ENCODE measurements around the gene KIAA2012. TPM values are rescaled to one million over a fixed set of nuclear protein-coding genes. Genes with fewer than 3 reads are reported as not detected.

The KIAA2012 gene
- total RNA-seq, 1 experiment from 2014 or later: not detected

DNA sequence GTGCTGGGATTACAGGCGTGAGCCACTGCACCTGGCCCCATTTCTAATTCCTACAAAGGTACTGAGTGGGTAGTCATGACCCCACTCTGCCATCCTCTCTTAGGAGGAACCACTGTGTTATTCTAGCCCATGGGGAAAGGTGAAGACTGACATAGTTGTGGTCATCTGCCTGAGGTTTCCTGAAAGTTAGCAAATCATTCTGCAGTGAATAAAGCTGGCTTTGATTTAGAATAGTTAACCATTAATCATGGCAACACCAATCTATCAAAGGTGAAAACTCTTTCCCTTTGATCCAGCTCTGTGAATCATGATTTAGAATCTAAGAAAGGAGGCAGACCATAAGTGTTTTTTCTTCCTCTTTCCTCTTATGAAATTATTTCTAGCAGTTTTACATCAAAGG lies 114.5 kb downstream of the KIAA2012 start:
- BruUV-seq (replicated peaks): no TSS peak
- intact Hi-C loops (cut with micrococcal nuclease; ENCODE audit: unreplicated experiment): no loop called here
- no peak overlapping the region for H3K4me3 ChIP-seq (ENCODE audit: low read depth, low read length, poor library complexity, severe bottlenecking)
- DNase-seq (ENCODE audit: low spot score): no peak
- H3K36me3 ChIP-seq (ENCODE audit: insufficient read depth, low read length, poor library complexity, severe bottlenecking): no peaks in the 10 kb centered on the region
- H3K27me3 ChIP-seq (replicated peaks; ENCODE audit: insufficient read depth, low read depth, low read length, poor library complexity): no peaks in the 10 kb centered on the region
- peaks cover 11% of the 10 kb centered on the region for H3K4me1 ChIP-seq (ENCODE audit: insufficient read depth, low read length, poor library complexity, severe bottlenecking)
- ChIA-PET CTCF (no interaction called here), POLR2A (ENCODE audit: low non-redundant PET) (no interaction called here)
- no peaks in the 10 kb centered on the region for H3K9me3 ChIP-seq (ENCODE audit: low read depth, low read length, poor library complexity, severe bottlenecking)
- TF ChIP-seq EZH2 (IDR thresholded peaks at IDR 0.05; ENCODE audit: borderline replicate concordance, low read depth, low read length, poor library complexity, severe bottlenecking): no peak
- H3K27ac ChIP-seq (ENCODE audit: low read depth, low read length, poor library complexity, severe bottlenecking): no peak overlapping the region

DNA sequence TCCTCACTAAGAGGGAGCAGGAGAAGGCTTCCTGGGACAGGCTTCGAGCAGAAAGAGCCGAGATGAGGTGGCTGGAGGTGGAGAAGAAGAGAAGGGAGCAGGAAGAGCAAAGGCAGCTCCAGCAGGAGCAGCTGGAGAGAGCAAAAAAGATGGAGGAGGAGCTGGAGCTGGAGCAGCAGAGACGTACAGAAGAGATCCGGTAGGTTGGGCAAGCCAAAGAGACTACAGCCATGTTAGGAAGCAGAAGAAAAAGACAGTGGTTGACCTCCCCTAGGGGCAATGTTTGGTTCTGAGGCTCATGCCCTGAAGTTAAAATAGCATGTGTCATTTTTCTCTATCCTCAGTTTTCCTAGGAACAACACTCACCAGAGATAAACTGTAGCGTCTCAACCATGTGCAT lies 120.2 kb downstream of the KIAA2012 start:
- ChIA-PET POLR2A (ENCODE audit: low non-redundant PET) (no interaction called here), CTCF (no interaction called here)
- TF ChIP-seq, protein P1, sequence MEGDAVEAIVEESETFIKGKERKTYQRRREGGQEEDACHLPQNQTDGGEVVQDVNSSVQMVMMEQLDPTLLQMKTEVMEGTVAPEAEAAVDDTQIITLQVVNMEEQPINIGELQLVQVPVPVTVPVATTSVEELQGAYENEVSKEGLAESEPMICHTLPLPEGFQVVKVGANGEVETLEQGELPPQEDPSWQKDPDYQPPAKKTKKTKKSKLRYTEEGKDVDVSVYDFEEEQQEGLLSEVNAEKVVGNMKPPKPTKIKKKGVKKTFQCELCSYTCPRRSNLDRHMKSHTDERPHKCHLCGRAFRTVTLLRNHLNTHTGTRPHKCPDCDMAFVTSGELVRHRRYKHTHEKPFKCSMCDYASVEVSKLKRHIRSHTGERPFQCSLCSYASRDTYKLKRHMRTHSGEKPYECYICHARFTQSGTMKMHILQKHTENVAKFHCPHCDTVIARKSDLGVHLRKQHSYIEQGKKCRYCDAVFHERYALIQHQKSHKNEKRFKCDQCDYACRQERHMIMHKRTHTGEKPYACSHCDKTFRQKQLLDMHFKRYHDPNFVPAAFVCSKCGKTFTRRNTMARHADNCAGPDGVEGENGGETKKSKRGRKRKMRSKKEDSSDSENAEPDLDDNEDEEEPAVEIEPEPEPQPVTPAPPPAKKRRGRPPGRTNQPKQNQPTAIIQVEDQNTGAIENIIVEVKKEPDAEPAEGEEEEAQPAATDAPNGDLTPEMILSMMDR (conservative IDR thresholded peaks at IDR 0.05; ENCODE audit: low read depth, low read length): no peak
- TF ChIP-seq EZH2 (IDR thresholded peaks at IDR 0.05; ENCODE audit: borderline replicate concordance, low read depth, low read length, poor library complexity, severe bottlenecking): no peak
- BruUV-seq (replicated peaks): no TSS peak
- Histone ChIP-seq H3K27me3 (replicated peaks; ENCODE audit: insufficient read depth, low read depth, low read length, poor library complexity) (no peaks in the 10 kb centered on the region), H3K4me3 (ENCODE audit: low read depth, low read length, poor library complexity, severe bottlenecking) (no peak overlapping the region), H3K4me1 (ENCODE audit: insufficient read depth, low read length, poor library complexity, severe bottlenecking) (no peaks in the 10 kb centered on the region), H3K36me3 (ENCODE audit: insufficient read depth, low read length, poor library complexity, severe bottlenecking) (no peaks in the 10 kb centered on the region), H3K9me3 (ENCODE audit: low read depth, low read length, poor library complexity, severe bottlenecking) (no peaks in the 10 kb centered on the region), H3K27ac (ENCODE audit: low read depth, low read length, poor library complexity, severe bottlenecking) (no peak overlapping the region)
- no peak for DNase-seq (ENCODE audit: low spot score)
- intact Hi-C loops (cut with micrococcal nuclease; ENCODE audit: unreplicated experiment): no loop called here

DNA sequence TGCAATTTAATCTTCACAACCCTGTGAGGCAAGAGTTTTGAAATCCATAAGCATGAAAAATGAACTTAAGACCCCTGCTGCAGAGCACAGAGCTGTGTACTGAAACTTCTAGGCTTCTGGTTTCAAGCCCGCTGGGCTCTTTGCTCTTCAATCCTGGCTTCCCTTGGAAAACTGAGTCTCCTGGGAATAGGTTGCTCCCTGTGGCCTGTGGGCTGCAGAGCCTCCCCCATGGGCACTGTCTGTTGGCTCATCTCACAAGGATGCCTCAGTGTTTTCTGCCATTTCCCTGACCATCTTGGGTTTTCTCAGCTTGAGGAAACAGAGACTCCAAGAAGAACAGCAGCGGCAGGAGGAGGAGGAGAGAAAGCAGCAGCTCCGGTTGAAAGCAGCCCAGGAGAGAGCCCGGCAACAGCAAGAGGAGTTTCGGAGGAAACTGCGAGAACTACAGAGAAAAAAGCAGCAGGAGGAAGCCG lies 120.9 kb downstream of the KIAA2012 start:
- intact Hi-C loops (cut with micrococcal nuclease; ENCODE audit: unreplicated experiment): no loop called here
- Histone ChIP-seq H3K27ac (ENCODE audit: low read depth, low read length, poor library complexity, severe bottlenecking) (no peak overlapping the region), H3K4me3 (ENCODE audit: low read depth, low read length, poor library complexity, severe bottlenecking) (no peak overlapping the region), H3K9me3 (ENCODE audit: low read depth, low read length, poor library complexity, severe bottlenecking) (no peaks in the 10 kb centered on the region), H3K4me1 (ENCODE audit: insufficient read depth, low read length, poor library complexity, severe bottlenecking) (no peaks in the 10 kb centered on the region), H3K36me3 (ENCODE audit: insufficient read depth, low read length, poor library complexity, severe bottlenecking) (no peaks in the 10 kb centered on the region), H3K27me3 (replicated peaks; ENCODE audit: insufficient read depth, low read depth, low read length, poor library complexity) (no peaks in the 10 kb centered on the region)
- POLR2A ChIA-PET (ENCODE audit: low non-redundant PET): no interaction called here
- CTCF ChIA-PET: no interaction called here
- TF ChIP-seq EZH2 (IDR thresholded peaks at IDR 0.05; ENCODE audit: borderline replicate concordance, low read depth, low read length, poor library complexity, severe bottlenecking): no peak
- TF ChIP-seq, protein P1 (conservative IDR thresholded peaks at IDR 0.05; ENCODE audit: low read depth, low read length): no peak
- DNase-seq (ENCODE audit: low spot score): no peak
- no TSS peak for BruUV-seq (replicated peaks)

DNA sequence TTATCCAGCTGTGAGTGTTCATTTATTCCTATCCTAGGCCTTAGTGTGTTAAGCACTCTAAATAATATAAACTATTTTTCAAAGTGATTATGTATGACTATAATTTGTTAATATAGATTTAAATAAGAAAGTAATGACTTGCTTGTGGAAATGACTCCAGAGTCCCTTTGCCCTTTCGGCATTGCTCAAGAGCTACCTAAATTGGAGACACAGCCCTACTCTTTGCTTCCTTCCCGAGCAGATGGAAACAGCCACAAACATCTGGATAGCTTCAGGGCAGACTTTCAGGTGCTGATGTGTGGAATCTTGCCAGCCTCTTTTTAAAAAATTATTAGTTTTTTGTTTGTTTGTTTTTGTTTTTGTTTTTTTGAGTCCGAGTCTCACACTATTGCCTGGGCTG lies 121.4 kb downstream of the KIAA2012 start:
- intact Hi-C loops (cut with micrococcal nuclease; ENCODE audit: unreplicated experiment): no loop called here
- ChIA-PET CTCF (no interaction called here), POLR2A (ENCODE audit: low non-redundant PET) (no interaction called here)
- TF ChIP-seq, protein P1 (conservative IDR thresholded peaks at IDR 0.05; ENCODE audit: low read depth, low read length): no peak
- no peak for TF ChIP-seq EZH2 (IDR thresholded peaks at IDR 0.05; ENCODE audit: borderline replicate concordance, low read depth, low read length, poor library complexity, severe bottlenecking)
- H3K36me3 ChIP-seq (ENCODE audit: insufficient read depth, low read length, poor library complexity, severe bottlenecking): no peaks in the 10 kb centered on the region
- BruUV-seq (replicated peaks): no TSS peak
- no peaks in the 10 kb centered on the region for H3K27me3 ChIP-seq (replicated peaks; ENCODE audit: insufficient read depth, low read depth, low read length, poor library complexity)
- DNase-seq (ENCODE audit: low spot score): no peak
- H3K4me3 ChIP-seq (ENCODE audit: low read depth, low read length, poor library complexity, severe bottlenecking): no peak overlapping the region
- no peak overlapping the region for H3K27ac ChIP-seq (ENCODE audit: low read depth, low read length, poor library complexity, severe bottlenecking)
- no peaks in the 10 kb centered on the region for H3K4me1 ChIP-seq (ENCODE audit: insufficient read depth, low read length, poor library complexity, severe bottlenecking)
- no peaks in the 10 kb centered on the region for H3K9me3 ChIP-seq (ENCODE audit: low read depth, low read length, poor library complexity, severe bottlenecking)

Data from A673 (cell line).